Measurements from ENCODE around the gene HTRA1. TPM values are rescaled to one million over a fixed set of nuclear protein-coding genes. Genes with fewer than 3 reads are reported as not detected.

The HTRA1 gene
- total RNA-seq, 2 donors from 2014 or later: 8.9 to 26.9 TPM

DNA sequence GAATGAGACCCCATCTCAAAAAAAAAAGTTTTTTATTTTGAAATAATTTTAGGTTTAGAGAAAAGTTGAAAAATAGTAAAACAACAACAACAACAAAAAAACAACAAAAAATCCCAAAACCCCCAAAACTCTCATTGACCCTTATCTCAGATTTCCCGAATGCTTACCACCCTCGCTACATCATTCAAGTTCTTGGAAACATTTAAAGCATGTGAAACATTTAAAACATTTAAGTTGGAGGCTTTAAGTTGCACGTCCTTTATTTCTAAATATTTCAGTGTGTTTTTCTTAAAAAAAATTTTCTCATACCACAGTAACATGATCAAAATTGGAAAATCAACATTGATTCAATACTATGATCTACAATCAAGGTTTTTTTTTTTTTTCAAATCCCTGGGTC lies 7.3 kb upstream of the HTRA1 start:
- TF ChIP-seq, protein P1, sequence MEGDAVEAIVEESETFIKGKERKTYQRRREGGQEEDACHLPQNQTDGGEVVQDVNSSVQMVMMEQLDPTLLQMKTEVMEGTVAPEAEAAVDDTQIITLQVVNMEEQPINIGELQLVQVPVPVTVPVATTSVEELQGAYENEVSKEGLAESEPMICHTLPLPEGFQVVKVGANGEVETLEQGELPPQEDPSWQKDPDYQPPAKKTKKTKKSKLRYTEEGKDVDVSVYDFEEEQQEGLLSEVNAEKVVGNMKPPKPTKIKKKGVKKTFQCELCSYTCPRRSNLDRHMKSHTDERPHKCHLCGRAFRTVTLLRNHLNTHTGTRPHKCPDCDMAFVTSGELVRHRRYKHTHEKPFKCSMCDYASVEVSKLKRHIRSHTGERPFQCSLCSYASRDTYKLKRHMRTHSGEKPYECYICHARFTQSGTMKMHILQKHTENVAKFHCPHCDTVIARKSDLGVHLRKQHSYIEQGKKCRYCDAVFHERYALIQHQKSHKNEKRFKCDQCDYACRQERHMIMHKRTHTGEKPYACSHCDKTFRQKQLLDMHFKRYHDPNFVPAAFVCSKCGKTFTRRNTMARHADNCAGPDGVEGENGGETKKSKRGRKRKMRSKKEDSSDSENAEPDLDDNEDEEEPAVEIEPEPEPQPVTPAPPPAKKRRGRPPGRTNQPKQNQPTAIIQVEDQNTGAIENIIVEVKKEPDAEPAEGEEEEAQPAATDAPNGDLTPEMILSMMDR (IDR thresholded peaks at IDR 0.05): no peak
- no peaks in the 10 kb centered on the region for H3K4me1 ChIP-seq
- intact Hi-C loops (cut with DNase I): no loop called here
- no peaks in the 10 kb centered on the region for H3K36me3 ChIP-seq
- no peak overlapping the region for H3K9ac ChIP-seq (ENCODE audit: low read depth in 2 of 2, low read length in 2 of 2)
- H3K9me3 ChIP-seq: no peaks in the 10 kb centered on the region
- no peak overlapping the region for H3K27ac ChIP-seq
- DNase-seq: no peak
- H3K27me3 ChIP-seq: no peaks in the 10 kb centered on the region
- no peak overlapping the region for H3K4me3 ChIP-seq

DNA sequence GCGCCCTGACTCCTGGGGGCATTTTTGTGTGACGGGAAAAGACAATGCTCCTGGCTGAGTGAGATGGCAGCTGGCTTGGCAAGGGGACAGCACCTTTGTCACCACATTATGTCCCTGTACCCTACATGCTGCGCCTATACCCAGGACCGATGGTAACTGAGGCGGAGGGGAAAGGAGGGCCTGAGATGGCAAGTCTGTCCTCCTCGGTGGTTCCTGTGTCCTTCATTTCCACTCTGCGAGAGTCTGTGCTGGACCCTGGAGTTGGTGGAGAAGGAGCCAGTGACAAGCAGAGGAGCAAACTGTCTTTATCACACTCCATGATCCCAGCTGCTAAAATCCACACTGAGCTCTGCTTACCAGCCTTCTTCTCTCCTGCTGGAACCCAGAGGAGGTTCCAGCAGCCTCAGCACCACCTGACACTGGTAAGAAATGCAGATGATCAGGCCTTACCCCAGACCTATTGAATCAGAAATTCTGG lies 6.7 kb upstream of the HTRA1 start, which contains the start of gene ARMS2:
Gene ARMS2, plus strand, starts transcription at position 51 of the 478 bp plus-strand sequence. Its CDS starts 75 bp downstream, at position 126.
- intact Hi-C loops (cut with DNase I): no loop called here
- DNase-seq: no peak
- TF ChIP-seq, protein P1 (IDR thresholded peaks at IDR 0.05): no peak

DNA sequence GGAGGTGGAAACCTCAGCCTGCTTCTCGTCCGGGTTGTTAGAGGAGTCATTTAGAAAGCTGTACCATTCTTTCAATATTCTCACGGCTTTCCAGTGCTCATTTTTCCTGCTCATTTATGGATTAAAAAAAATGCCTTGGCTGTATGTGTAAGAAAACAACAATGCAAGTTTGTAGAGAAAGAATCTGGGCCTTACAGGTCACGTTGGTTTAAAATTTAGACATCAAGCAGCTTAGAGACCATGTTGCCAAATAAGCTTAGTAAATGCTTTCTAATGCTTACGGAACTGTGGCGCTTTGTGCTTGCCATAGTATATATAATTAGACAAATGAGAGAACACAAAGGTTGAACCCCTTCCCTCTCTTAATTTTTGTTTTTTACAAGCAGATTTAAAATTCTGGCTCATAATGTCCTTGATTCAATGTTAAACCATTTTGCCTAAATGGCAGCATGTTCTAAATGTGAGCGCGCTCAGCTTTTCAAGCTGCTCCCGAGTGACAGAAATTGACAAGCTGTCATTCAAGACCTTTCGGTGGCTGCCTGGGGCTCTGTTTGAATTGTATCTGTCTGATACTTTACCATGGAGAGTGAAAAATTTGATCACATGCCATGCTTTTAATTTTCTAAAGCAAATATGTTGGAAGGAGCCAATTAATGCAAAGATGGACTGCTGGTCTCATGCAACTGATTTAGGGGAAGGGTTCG lies 5.8 kb upstream of the HTRA1 start:
- peaks cover 2% of the 10 kb centered on the region for H3K27me3 ChIP-seq
- H3K4me1 ChIP-seq: no peaks in the 10 kb centered on the region
- H3K36me3 ChIP-seq: no peaks in the 10 kb centered on the region
- DNase-seq: no peak
- TF ChIP-seq, protein P1 (IDR thresholded peaks at IDR 0.05): no peak
- no peak overlapping the region for H3K4me3 ChIP-seq
- no peaks in the 10 kb centered on the region for H3K9me3 ChIP-seq
- intact Hi-C loops (cut with DNase I): no loop called here
- no peak overlapping the region for H3K27ac ChIP-seq
- no peak overlapping the region for H3K9ac ChIP-seq (ENCODE audit: low read depth in 2 of 2, low read length in 2 of 2)

More for the DNA sequence above, 6.7 kb upstream of the HTRA1 start, which contains the start of gene ARMS2:
- Histone ChIP-seq H3K9ac (ENCODE audit: low read depth in 2 of 2, low read length in 2 of 2) (no peak within 1 kb of the TSS), H3K4me3 (no peak within 1 kb of the TSS), H3K27ac (no peak within 1 kb of the TSS), H3K27me3 (no peaks in the 10 kb centered on the region), H3K36me3 (no peaks in the 10 kb centered on the region), H3K4me1 (no peaks in the 10 kb centered on the region), H3K9me3 (no peaks in the 10 kb centered on the region)

DNA sequence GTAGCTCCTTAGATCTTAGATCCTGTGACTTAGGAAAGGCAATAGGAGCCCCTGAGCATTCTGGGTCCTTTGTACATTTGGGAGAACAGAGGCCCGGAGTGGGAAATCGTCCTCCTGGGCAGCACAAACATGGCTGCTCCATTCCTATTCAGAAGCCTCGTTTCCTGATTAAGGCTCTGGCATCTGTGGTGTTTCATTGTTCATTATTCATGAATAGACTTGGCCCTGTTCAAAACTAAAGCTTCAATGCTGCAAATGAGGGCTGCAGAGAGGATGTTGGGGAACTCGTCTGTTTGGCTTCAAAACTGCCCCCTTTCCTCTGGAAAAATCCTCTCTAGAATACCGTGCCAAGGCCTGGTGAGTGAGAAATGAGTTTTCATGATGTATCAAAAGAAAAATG lies 3.4 kb upstream of the HTRA1 start:
- Histone ChIP-seq H3K4me3 (no peak overlapping the region), H3K27ac (no peak overlapping the region), H3K27me3 (peaks cover 13% of the 10 kb centered on the region), H3K9me3 (no peaks in the 10 kb centered on the region), H3K36me3 (no peaks in the 10 kb centered on the region), H3K4me1 (peaks cover 3% of the 10 kb centered on the region), H3K9ac (ENCODE audit: low read depth in 2 of 2, low read length in 2 of 2) (no peak overlapping the region)
- DNase-seq: no peak
- intact Hi-C loops (cut with DNase I): no loop called here
- TF ChIP-seq, protein P1 (IDR thresholded peaks at IDR 0.05): no peak

DNA sequence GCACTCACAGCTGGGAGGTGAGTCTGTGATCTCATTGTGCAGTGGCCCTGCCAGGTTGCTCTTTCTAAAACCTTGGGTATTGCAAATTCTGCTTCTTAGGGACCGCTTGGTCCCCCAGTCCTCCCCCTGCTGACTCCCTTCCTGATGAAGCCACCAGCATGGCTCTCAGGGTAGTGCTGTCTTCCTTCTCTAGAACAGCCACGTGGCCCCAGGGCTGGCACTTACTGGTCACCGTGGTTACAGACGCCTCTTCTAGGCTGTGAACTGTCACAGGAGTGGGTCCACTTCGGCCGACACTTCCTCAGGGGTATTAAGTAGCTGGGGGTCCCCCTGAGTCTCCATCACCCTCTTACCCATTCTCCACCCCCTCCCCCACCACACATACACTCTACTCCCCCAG lies 2.7 kb upstream of the HTRA1 start:
- peaks cover 15% of the 10 kb centered on the region for H3K27me3 ChIP-seq

More for the DNA sequence above, 2.7 kb upstream of the HTRA1 start:
- Histone ChIP-seq H3K4me1 (peaks cover 3% of the 10 kb centered on the region), H3K27ac (no peak overlapping the region), H3K4me3 (no peak overlapping the region), H3K9ac (ENCODE audit: low read depth in 2 of 2, low read length in 2 of 2) (no peak overlapping the region), H3K36me3 (no peaks in the 10 kb centered on the region), H3K9me3 (no peaks in the 10 kb centered on the region)
- TF ChIP-seq, protein P1 (IDR thresholded peaks at IDR 0.05): no peak
- intact Hi-C loops (cut with DNase I): no loop called here
- no peak for DNase-seq

Data from colonic mucosa (tissue), 4 donors.